Endothelial cell of umbilical vein (primary cell): ENCODE results near the gene NCOR1. TPM values are rescaled to one million over a fixed set of nuclear protein-coding genes. Genes with fewer than 3 reads are reported as not detected.

Source experiments
- BruUV-seq: library from RNA; stranded (reverse); fragments of 400-500 nt; replicated peaks from 2 replicates; lab custom pipeline; 2021; lab: Mats Ljungman, UMichigan
- CTCF ChIA-PET: fragments of 300-600, 350-600 bp; sonication (Branson Sonifier 250); formaldehyde crosslinking; loops from one replicate; lab custom pipeline; 2021; ENCODE audit warnings: antibody characterized with exemption, inconsistent platforms; lab: Charles Lee
- POLR2A ChIA-PET: fragments of 300-600, 350-600 bp; sonication (Branson Sonifier 250); formaldehyde crosslinking; loops from one replicate; lab custom pipeline; 2021; ENCODE audit warnings: antibody characterized with exemption, inconsistent platforms; lab: Charles Lee
- DNase-seq: peaks from one replicate; pipeline ENCODE4 v3.0.0-alpha.2; 2011; ENCODE audit warnings: low read depth, low spot score
- FAIRE-seq: peaks from 2 replicates; lab custom pipeline; 2011; peaks lifted over from hg19 to GRCh38; lab: Jason Lieb, UNC
- H2AFZ ChIP-seq: 2 replicates; pipeline ENCODE4 v1.6.0; 2012; ENCODE audit warnings: low read depth, low read length, control low read depth, inconsistent platforms
- H3K27ac ChIP-seq: 2 replicates; pipeline ENCODE4 v1.5.1; 2011; ENCODE audit warnings: low read depth, mild to moderate bottlenecking, control low read depth, low read length, moderate library complexity; ENCODE audit not compliant: insufficient read depth
- H3K27me3 ChIP-seq, 2 experiments: 2 replicates each; pipeline versions ENCODE4 v1.6.0 to v1.6.1; 2011; ENCODE audit warnings: low read length in 2 of 2, mixed read lengths in 1 of 2; ENCODE audit not compliant: control insufficient read depth in 2 of 2, insufficient read depth in 2 of 2
- H3K36me3 ChIP-seq, 2 experiments: 2 replicates in 1 of 2; 3 replicates in 1 of 2; pipeline ENCODE4 v1.5.1; 2011; ENCODE audit warnings: low read length in 2 of 2, mild to moderate bottlenecking in 1 of 2, moderate library complexity in 1 of 2; ENCODE audit not compliant: control insufficient read depth in 2 of 2, insufficient read depth in 2 of 2; ENCODE audit errors: extremely low read depth in 1 of 2
- H3K4me1 ChIP-seq: 3 replicates; pipeline ENCODE4 v1.5.1; 2011; ENCODE audit warnings: mild to moderate bottlenecking, low read length; ENCODE audit not compliant: control insufficient read depth, insufficient read depth; ENCODE audit errors: extremely low read depth
- H3K4me2 ChIP-seq: 2 replicates; pipeline ENCODE4 v1.6.1; 2011; ENCODE audit warnings: low read length, control low read depth, mixed read lengths; ENCODE audit not compliant: insufficient read depth
- H3K4me3 ChIP-seq, 3 experiments: fragments of 200-600 bp in 1 of 3; sonication (generic), shearing (Covaris generic) in 1 of 3; replicated peaks in 1 of 3; 2 replicates each; pipeline ENCODE4 v1.5.1; 2011 to 2016; ENCODE audit warnings: control low read depth in 3 of 3, low read length in 3 of 3, mild to moderate bottlenecking in 2 of 3, inconsistent platforms in 1 of 3, low read depth in 1 of 3, moderate library complexity in 1 of 3; ENCODE audit not compliant: insufficient read depth in 1 of 3
- H3K79me2 ChIP-seq: 2 replicates; pipeline ENCODE4 v1.6.0; 2012; ENCODE audit warnings: low read length, inconsistent platforms; ENCODE audit not compliant: control insufficient read depth, insufficient read depth
- H3K9ac ChIP-seq: replicated peaks from 2 replicates; pipeline ENCODE3; 2011; ENCODE audit warnings: low read length, control low read depth; ENCODE audit not compliant: insufficient read depth; ENCODE audit errors: extremely low read depth
- H3K9me1 ChIP-seq: replicated peaks from 3 replicates; pipeline ENCODE4 v1.6.0; 2011; ENCODE audit warnings: mild to moderate bottlenecking, low read length; ENCODE audit not compliant: control insufficient read depth, insufficient read depth; ENCODE audit errors: extremely low read depth
- H3K9me3 ChIP-seq: replicated peaks from 2 replicates; pipeline ENCODE4 v1.5.1; 2012; ENCODE audit warnings: low read length, inconsistent platforms; ENCODE audit not compliant: control insufficient read depth, insufficient read depth
- H4K20me1 ChIP-seq: replicated peaks from 2 replicates; pipeline ENCODE3; 2011; ENCODE audit warnings: mild to moderate bottlenecking, low read length; ENCODE audit not compliant: control insufficient read depth, insufficient read depth; ENCODE audit errors: extremely low read depth
- EZH2 ChIP-seq: IDR thresholded peaks from 2 replicates; pipeline ENCODE4 v1.6.1; 2012; ENCODE audit warnings: borderline replicate concordance, low read depth, mild to moderate bottlenecking, moderate library complexity, low read length, inconsistent platforms; ENCODE audit not compliant: severe bottlenecking
- FOS ChIP-seq: IDR thresholded peaks from 2 replicates; pipeline ENCODE4 v1.6.1; 2011; ENCODE audit warnings: mild to moderate bottlenecking, low read length, moderate library complexity, borderline replicate concordance; ENCODE audit not compliant: insufficient read depth
- JUN ChIP-seq: IDR thresholded peaks from 2 replicates; pipeline ENCODE4 v1.6.1; 2011; ENCODE audit warnings: borderline replicate concordance, low read depth; ENCODE audit not compliant: insufficient read length, insufficient read depth
- POLR2A ChIP-seq: IDR thresholded peaks from 2 replicates; pipeline ENCODE4 v1.6.1; 2012; ENCODE audit warnings: low read depth, mild to moderate bottlenecking, control low read depth, low read length
- POLR2AphosphoS5 ChIP-seq: IDR thresholded peaks from 2 replicates; pipeline ENCODE4 v1.6.1; 2012; ENCODE audit warnings: low read depth, mild to moderate bottlenecking, control low read depth, low read length, moderate library complexity; ENCODE audit not compliant: insufficient read depth
- dilution Hi-C: fragments of 300-500 bp; cut with MboI; formaldehyde crosslinking; loops from one replicate; pipeline ENCODE4 v1.15.0; 2019; ENCODE audit warnings: low sequenced_read_pairs; ENCODE audit not compliant: extremely low pct_ligation_motif_present
- intact Hi-C: fragments of 100-400 bp; cut with micrococcal nuclease; formaldehyde crosslinking; loops from one replicate; pipeline ENCODE4 v1.10.0; 2022
- polyA plus RNA-seq, 4 experiments: library from polyadenylated mRNA; depleted of rRNA in 3 of 4; stranded (reverse) in 3 of 4; unstranded in 1 of 4; fragments of >200 nt; gene quantifications; 2 replicates each; pipeline versions ENCODE4 v1.2.1 to v1.2.3, GENCODE V29; 2011 to 2012; ENCODE audit warnings: missing spikeins in 1 of 4
- total RNA-seq: library from RNA; stranded (reverse); gene quantifications from 2 replicates; pipeline ENCODE4 v1.2.3, GENCODE V29; 2021
- TF ChIP-seq, protein P1 (sequence below): IDR thresholded peaks from 2 replicates; pipeline ENCODE4 v1.6.1; 2011; ENCODE audit not compliant: insufficient read depth, insufficient read length
- TF ChIP-seq, protein P2 (sequence below), 2 donors: IDR thresholded peaks; 1 replicate in 1 of 2; 2 replicates in 1 of 2; pipeline ENCODE4 v1.5.1; 2011; ENCODE audit warnings: low read length in 2 of 2, mild to moderate bottlenecking in 2 of 2, moderate library complexity in 2 of 2, control low read depth in 1 of 2, inconsistent platforms in 1 of 2, low read depth in 1 of 2; ENCODE audit not compliant: insufficient read depth in 1 of 2; ENCODE audit errors: extremely low read depth in 1 of 2

The NCOR1 gene
- total and polyA plus RNA-seq, 2 donors (not counting 3 experiments of a cell fraction or from before 2014, with no cell fraction given), result 90.0 to 134 TPM

DNA sequence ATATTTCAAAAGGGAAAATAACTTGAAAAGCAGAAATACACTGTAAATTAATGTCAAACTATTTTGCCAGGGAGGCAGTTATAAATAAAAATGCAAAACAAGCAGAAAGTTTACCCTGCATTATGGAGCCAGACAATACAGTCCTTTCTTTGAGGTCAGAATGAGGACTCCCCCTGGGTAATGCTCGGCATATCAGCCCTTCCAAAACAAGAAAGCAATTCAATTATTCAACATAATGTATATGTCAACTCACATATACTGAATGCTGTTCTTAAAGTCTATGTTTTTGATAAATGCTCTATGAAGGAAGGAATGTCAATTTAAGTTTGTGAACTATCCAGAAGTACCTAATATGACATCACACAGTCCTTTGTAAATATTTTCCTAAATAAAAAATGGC is 143.3 kb downstream of the NCOR1 start:
- H3K4me3 ChIP-seq, result no peak overlapping the region
- H3K27me3 ChIP-seq, result no peaks in the 10 kb centered on the region
- no peak overlapping the region for H2AFZ ChIP-seq
- ChIA-PET POLR2A (no interaction called here), CTCF (interaction anchor here (1.2 kb wide), 1 partner anchor 34 kb away, joined by 3 read pairs; no protein-coding TSS in a partner anchor)
- H3K4me1 ChIP-seq, result no peaks in the 10 kb centered on the region
- no peak for FAIRE-seq
- no peaks in the 10 kb centered on the region for H3K79me2 ChIP-seq
- H3K27ac ChIP-seq, result no peak overlapping the region
- no peak for DNase-seq
- no peaks in the 10 kb centered on the region for H4K20me1 ChIP-seq
- intact Hi-C loops (no loop called here), dilution Hi-C loops (no loop called here)
- H3K4me2 ChIP-seq, result no peak overlapping the region
- H3K9ac ChIP-seq, result no peak overlapping the region
- TF ChIP-seq, protein P1, sequence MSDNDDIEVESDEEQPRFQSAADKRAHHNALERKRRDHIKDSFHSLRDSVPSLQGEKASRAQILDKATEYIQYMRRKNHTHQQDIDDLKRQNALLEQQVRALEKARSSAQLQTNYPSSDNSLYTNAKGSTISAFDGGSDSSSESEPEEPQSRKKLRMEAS, result no peak
- TF ChIP-seq FOS (no peak), JUN (no peak), EZH2 (no peak), POLR2AphosphoS5 (no peak), POLR2A (no peak)
- TF ChIP-seq, protein P2, sequence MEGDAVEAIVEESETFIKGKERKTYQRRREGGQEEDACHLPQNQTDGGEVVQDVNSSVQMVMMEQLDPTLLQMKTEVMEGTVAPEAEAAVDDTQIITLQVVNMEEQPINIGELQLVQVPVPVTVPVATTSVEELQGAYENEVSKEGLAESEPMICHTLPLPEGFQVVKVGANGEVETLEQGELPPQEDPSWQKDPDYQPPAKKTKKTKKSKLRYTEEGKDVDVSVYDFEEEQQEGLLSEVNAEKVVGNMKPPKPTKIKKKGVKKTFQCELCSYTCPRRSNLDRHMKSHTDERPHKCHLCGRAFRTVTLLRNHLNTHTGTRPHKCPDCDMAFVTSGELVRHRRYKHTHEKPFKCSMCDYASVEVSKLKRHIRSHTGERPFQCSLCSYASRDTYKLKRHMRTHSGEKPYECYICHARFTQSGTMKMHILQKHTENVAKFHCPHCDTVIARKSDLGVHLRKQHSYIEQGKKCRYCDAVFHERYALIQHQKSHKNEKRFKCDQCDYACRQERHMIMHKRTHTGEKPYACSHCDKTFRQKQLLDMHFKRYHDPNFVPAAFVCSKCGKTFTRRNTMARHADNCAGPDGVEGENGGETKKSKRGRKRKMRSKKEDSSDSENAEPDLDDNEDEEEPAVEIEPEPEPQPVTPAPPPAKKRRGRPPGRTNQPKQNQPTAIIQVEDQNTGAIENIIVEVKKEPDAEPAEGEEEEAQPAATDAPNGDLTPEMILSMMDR (IDR thresholded peaks at IDR 0.05; ENCODE audit: extremely low read depth in 1 of 2, insufficient read depth in 1 of 2, low read depth in 1 of 2, low read length in 2 of 2), result no peak
- H3K36me3 ChIP-seq, result peaks cover 13 to 21% of the 10 kb centered on the region in 2 experiments
- BruUV-seq, result no TSS peak
- H3K9me1 ChIP-seq, result no peaks in the 10 kb centered on the region
- H3K9me3 ChIP-seq, result no peaks in the 10 kb centered on the region
